ENCODE measurements around the gene MYOZ3. TPM values are rescaled to one million over a fixed set of nuclear protein-coding genes. Genes with fewer than 3 reads are reported as not detected.

MYOZ3 gene
- total and polyA plus RNA-seq, 12 donors, result 0.91 to 12.2 (median 5.6) TPM

GRCh38 chr5:150636391-150637244 is 24.4 kb upstream of the MYOZ3 start:
- no peak for ATAC-seq
- 55 to 71% methylated on average over 6 of the region's 6 CpGs for WGBS, 2 donors
- intact Hi-C loops (cut with DNase I), result no loop called here

GRCh38 chr5:150637245-150638052 is 23.6 kb upstream of the MYOZ3 start:
- Histone ChIP-seq H3K9me3 (no peaks in the 10 kb centered on the region), H3K4me1 (peaks cover 36 to 97% (median 82%) of the 10 kb centered on the region in 9 donors), H3K4me3 (no peak overlapping the region), H3K36me3 (peaks cover 0 to 25% (median 7%) of the 10 kb centered on the region in 9 donors), H3K27ac (peak overlapping the region in 9 of 10 donors; percentile 23 to 100 (median 97)), H3K27me3 (no peaks in the 10 kb centered on the region)
- no peak for TF ChIP-seq CTCF (IDR thresholded peaks at IDR 0.05)
- intact Hi-C loops (cut with DNase I), result no loop called here
- ATAC-seq (no peak), DNase-seq (no peak)
- 53 to 61% methylated on average over 21 of the region's 21 CpGs for WGBS, 2 donors

More at GRCh38 chr5:150636391-150637244, 24.4 kb upstream of the MYOZ3 start:
- Histone ChIP-seq H3K27me3 (no peaks in the 10 kb centered on the region), H3K4me3 (no peak overlapping the region), H3K27ac (peak overlapping the region in 9 of 10 donors; percentile 27 to 100 (median 95)), H3K36me3 (peaks cover 0 to 31% (median 7%) of the 10 kb centered on the region in 9 donors), H3K9me3 (no peaks in the 10 kb centered on the region), H3K4me1 (peaks cover 34 to 97% (median 82%) of the 10 kb centered on the region in 9 donors)
- peak in 1 of 2 donors; percentile 76 for DNase-seq
- TF ChIP-seq CTCF (IDR thresholded peaks at IDR 0.05), result no peak

- peak overlapping the region in 9 of 10 donors; percentile 93 to 100 (median 97) for H3K27ac ChIP-seq
- DNase-seq (no peak), ATAC-seq (no peak)
- no peak for TF ChIP-seq CTCF (IDR thresholded peaks at IDR 0.05)
- 30 to 37% methylated on average over 1 of the region's 1 CpG for WGBS, 2 donors
- H3K36me3 ChIP-seq, result peaks cover 0 to 25% (median 7%) of the 10 kb centered on the region in 9 donors
- H3K9me3 ChIP-seq, result no peaks in the 10 kb centered on the region
- no peak overlapping the region for H3K4me3 ChIP-seq
- no peaks in the 10 kb centered on the region for H3K27me3 ChIP-seq
- intact Hi-C loops (cut with DNase I), result no loop called here
- peaks cover 41 to 97% (median 82%) of the 10 kb centered on the region in 9 donors for H3K4me1 ChIP-seq
Observed at GRCh38 chr5:150638053-150638444, 23.0 kb upstream of the MYOZ3 start.
